Measurements from ENCODE around the gene NUBPL.

- TF ChIP-seq, protein P1, sequence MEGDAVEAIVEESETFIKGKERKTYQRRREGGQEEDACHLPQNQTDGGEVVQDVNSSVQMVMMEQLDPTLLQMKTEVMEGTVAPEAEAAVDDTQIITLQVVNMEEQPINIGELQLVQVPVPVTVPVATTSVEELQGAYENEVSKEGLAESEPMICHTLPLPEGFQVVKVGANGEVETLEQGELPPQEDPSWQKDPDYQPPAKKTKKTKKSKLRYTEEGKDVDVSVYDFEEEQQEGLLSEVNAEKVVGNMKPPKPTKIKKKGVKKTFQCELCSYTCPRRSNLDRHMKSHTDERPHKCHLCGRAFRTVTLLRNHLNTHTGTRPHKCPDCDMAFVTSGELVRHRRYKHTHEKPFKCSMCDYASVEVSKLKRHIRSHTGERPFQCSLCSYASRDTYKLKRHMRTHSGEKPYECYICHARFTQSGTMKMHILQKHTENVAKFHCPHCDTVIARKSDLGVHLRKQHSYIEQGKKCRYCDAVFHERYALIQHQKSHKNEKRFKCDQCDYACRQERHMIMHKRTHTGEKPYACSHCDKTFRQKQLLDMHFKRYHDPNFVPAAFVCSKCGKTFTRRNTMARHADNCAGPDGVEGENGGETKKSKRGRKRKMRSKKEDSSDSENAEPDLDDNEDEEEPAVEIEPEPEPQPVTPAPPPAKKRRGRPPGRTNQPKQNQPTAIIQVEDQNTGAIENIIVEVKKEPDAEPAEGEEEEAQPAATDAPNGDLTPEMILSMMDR (IDR thresholded peaks at IDR 0.05): no peak
- no peak for TF ChIP-seq POLR2A (IDR thresholded peaks at IDR 0.05)
- no peak for TF ChIP-seq EP300 (IDR thresholded peaks at IDR 0.05)
- no peak for TF ChIP-seq POLR2AphosphoS5 (IDR thresholded peaks at IDR 0.05)
Measured at GRCh38 chr14:31886156-31886835, 325.1 kb downstream of the NUBPL start.
